ENCODE data around the gene ALG3.

DNA sequence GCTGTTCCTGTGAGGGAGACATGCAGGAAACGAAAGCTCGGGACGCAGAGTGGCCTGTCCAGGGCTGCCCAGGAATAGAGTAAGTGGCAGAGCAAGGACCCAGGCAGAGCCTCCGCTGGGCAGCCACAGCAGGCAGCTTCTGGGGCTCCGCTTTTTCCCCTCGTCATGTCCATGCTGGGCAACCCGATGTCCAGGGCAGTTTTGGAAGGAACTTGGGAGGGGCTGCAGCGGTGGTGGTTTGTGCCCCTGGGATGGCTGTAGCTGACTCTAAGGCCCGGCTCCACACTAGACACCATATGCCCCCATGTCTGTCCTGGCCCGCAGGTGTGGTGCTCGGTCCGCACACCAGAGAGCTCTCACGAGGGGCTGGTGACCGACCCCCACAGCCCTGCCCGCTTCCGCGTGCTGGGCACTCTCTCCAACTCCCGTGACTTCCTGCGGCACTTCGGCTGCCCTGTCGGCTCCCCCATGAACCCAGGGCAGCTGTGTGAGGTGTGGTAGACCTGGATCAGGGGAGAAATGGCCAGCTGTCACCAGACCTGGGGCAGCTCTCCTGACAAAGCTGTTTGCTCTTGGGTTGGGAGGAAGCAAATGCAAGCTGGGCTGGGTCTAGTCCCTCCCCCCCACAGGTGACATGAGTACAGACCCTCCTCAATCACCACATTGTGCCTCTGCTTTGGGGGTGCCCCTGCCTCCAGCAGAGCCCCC lies 43.1 kb upstream of the ALG3 start:
- TF ChIP-seq, protein P1, sequence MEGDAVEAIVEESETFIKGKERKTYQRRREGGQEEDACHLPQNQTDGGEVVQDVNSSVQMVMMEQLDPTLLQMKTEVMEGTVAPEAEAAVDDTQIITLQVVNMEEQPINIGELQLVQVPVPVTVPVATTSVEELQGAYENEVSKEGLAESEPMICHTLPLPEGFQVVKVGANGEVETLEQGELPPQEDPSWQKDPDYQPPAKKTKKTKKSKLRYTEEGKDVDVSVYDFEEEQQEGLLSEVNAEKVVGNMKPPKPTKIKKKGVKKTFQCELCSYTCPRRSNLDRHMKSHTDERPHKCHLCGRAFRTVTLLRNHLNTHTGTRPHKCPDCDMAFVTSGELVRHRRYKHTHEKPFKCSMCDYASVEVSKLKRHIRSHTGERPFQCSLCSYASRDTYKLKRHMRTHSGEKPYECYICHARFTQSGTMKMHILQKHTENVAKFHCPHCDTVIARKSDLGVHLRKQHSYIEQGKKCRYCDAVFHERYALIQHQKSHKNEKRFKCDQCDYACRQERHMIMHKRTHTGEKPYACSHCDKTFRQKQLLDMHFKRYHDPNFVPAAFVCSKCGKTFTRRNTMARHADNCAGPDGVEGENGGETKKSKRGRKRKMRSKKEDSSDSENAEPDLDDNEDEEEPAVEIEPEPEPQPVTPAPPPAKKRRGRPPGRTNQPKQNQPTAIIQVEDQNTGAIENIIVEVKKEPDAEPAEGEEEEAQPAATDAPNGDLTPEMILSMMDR (conservative IDR thresholded peaks at IDR 0.05), result no peak
- no peak for TF ChIP-seq EZH2 (IDR thresholded peaks at IDR 0.05; ENCODE audit: low read depth)
